Fibroblast of lung (primary cell): Measurements from ENCODE around the gene CCDC88C.

Source experiments
- CTCF ChIP-seq, 2 donors: IDR thresholded peaks in 1 of 2; conservative IDR thresholded peaks in 1 of 2; 1 replicate in 1 of 2; 2 replicates in 1 of 2; pipeline ENCODE4 v1.5.1; 2011 to 2012; ENCODE audit warnings: low read length in 2 of 2, control low read depth in 1 of 2, inconsistent platforms in 1 of 2, low read depth in 1 of 2, mild to moderate bottlenecking in 1 of 2
- EZH2 ChIP-seq: IDR thresholded peaks from 2 replicates; pipeline ENCODE4 v1.5.1; 2012; ENCODE audit warnings: low read length, control low read depth, mild to moderate bottlenecking; ENCODE audit errors: missing control alignments

GRCh38 chr14:91288876-91289275 is 128.7 kb downstream of the CCDC88C start:
- TF ChIP-seq CTCF (conservative IDR thresholded peaks at IDR 0.05 in 1 of 2, IDR thresholded peaks at IDR 0.05 in 1 of 2; ENCODE audit: low read depth in 1 of 2, low read length in 2 of 2) (no peak), EZH2 (no peak)
